NT2/D1 (cell line): ENCODE measurements around the gene PSMF1.

Experiments
- DNase-seq: peaks from one replicate; pipeline ENCODE4 v3.0.0-alpha.2; 2011; ENCODE audit warnings: low read depth, low spot score
- H3K27me3 ChIP-seq: 2 replicates; pipeline ENCODE4 v1.6.0; 2011; ENCODE audit warnings: mild to moderate bottlenecking; ENCODE audit not compliant: insufficient read length, insufficient read depth
- H3K36me3 ChIP-seq: 2 replicates; pipeline ENCODE4 v1.6.1; 2011; ENCODE audit warnings: mild to moderate bottlenecking, low read length, mixed read lengths; ENCODE audit not compliant: insufficient read depth, insufficient read length
- H3K4me1 ChIP-seq: 2 replicates; pipeline ENCODE4 v1.5.1; 2011; ENCODE audit not compliant: insufficient read depth, insufficient read length
- H3K4me3 ChIP-seq: 2 replicates; pipeline ENCODE4 v1.5.1; 2011; ENCODE audit warnings: low read depth; ENCODE audit not compliant: insufficient read length
- H3K9ac ChIP-seq: 2 replicates; pipeline ENCODE4 v1.6.0; 2011; ENCODE audit warnings: low read depth; ENCODE audit not compliant: insufficient read length
- H3K9me3 ChIP-seq: 2 replicates; pipeline ENCODE4 v1.5.1; 2011; ENCODE audit warnings: mild to moderate bottlenecking, low read length; ENCODE audit not compliant: insufficient read depth
- SUZ12 ChIP-seq: IDR thresholded peaks from 2 replicates; pipeline ENCODE4 v1.6.1; 2011; ENCODE audit not compliant: insufficient read length, insufficient read depth; ENCODE audit errors: extremely low read depth
- YY1 ChIP-seq: IDR thresholded peaks from 2 replicates; pipeline ENCODE4 v1.6.1; 2011; ENCODE audit not compliant: insufficient read length, insufficient read depth
- ZNF274 ChIP-seq: IDR thresholded peaks from 2 replicates; pipeline ENCODE4 v1.6.1; 2011; ENCODE audit warnings: mild to moderate bottlenecking, low read depth, low read length

The PSMF1 gene

DNA sequence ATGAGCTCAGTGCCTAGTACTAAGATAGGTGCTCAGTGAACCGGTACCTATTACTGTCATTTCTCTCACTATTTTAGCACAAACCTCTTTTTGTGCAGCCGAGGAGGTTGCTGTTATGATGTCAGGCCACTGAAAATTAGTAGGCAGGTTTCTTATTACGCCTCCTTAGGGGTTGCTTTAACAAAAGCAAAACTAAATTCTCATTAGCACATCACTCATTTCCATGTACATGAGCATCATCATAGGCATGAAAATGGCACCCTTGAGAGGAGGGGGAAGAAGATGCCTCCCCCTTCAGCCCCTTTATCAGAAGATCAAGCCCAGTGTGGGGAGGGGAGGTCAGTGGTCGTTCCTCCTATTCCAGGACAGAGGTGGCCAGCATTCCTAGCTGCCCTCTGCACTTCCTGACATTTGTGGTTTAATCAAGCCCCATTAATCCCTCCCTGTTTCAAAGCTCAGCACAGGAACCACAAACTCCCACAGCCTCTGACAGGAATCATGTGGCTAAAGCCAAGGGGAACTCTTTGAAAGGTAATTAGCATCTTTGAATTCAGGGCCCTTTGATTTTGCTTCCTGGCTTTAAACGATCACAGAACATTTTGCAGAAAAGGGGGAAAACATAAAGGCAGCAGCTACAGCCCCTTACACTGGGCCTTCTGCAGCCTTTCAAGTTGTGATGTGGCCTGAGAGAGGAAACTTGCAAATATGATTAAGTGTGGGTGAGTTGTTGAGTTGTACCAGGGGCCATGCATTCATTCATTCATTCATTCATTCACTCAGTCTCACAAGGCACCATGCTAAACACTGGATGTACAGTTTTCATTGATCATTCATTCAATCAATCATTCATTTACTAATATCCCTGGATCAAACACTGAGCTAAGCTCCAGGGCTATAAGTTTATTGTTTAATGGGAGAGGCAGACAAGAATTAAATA is 31.9 kb upstream of the PSMF1 start:
- TF ChIP-seq ZNF274 (no peak), SUZ12 (no peak), YY1 (no peak)
- DNase-seq = no peak
- Histone ChIP-seq H3K36me3 (no peaks in the 10 kb centered on the region), H3K27me3 (no peaks in the 10 kb centered on the region), H3K9ac (no peak overlapping the region), H3K4me3 (no peak overlapping the region), H3K9me3 (peaks cover 34% of the 10 kb centered on the region; the same call in 1 of the 2 replicates), H3K4me1 (no peaks in the 10 kb centered on the region)

GRCh38 chr20:1087311-1087905 is 31.0 kb upstream of the PSMF1 start:
- no peak overlapping the region for H3K4me3 ChIP-seq
- no peak for DNase-seq
- H3K36me3 ChIP-seq = no peaks in the 10 kb centered on the region
- H3K9ac ChIP-seq = no peak overlapping the region
- peaks cover 43% of the 10 kb centered on the region; the same call in 1 of the 2 replicates for H3K9me3 ChIP-seq
- H3K27me3 ChIP-seq = no peaks in the 10 kb centered on the region
- no peaks in the 10 kb centered on the region for H3K4me1 ChIP-seq
- TF ChIP-seq SUZ12 (no peak), ZNF274 (no peak), YY1 (no peak)

DNA sequence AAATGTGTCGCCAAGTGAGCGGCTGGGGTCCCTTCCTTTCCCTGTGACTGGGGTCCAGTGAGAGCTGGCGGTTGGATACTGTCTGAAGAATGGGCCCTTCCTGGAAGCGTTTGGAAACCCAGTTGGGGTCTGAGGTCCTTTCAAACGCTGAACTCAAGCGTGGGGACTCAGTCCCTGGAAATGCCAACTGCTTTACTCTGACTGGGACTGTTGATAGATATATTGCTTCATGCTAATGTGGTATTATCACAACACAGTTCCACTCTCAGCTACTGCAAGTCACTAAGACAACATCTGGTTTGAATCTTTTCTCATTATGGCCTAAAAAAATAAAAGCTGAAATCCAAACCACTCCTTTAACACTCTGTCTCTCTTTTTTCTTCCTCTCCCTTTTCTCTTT is 23.7 kb upstream of the PSMF1 start:
- H3K27me3 ChIP-seq = no peaks in the 10 kb centered on the region
- no peak for DNase-seq
- H3K4me1 ChIP-seq = no peaks in the 10 kb centered on the region
- no peaks in the 10 kb centered on the region for H3K36me3 ChIP-seq
- H3K9ac ChIP-seq = no peak overlapping the region
- H3K9me3 ChIP-seq = peaks cover 25% of the 10 kb centered on the region; the same call in 1 of the 2 replicates
- no peak for TF ChIP-seq YY1
- TF ChIP-seq SUZ12 = no peak
- no peak for TF ChIP-seq ZNF274
- no peak overlapping the region for H3K4me3 ChIP-seq

DNA sequence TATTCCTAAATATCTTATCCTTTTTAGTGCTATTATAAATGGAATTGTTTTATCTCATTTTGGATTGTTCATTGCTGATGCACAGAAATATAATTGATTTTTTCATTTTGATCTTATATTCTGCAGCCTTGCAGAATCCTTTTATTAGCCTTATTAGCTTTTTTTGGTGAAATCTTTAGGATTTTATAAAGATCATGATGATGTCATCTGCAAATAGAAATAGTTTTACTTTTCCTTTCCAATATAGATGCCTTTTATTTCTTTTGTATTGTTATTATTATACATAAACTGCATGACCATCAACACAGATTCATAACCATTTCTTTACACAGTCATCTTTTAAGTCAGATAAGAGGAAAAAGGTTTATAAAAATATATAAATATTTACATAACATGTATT is 16.9 kb upstream of the PSMF1 start:
- H3K4me1 ChIP-seq = no peaks in the 10 kb centered on the region
- H3K27me3 ChIP-seq = no peaks in the 10 kb centered on the region
- H3K4me3 ChIP-seq = no peak overlapping the region
- H3K9ac ChIP-seq = no peak overlapping the region
- no peaks in the 10 kb centered on the region for H3K36me3 ChIP-seq
- DNase-seq = no peak
- H3K9me3 ChIP-seq = 0 out of 2 replicates have a peak, but pooled peaks cover 7% of the 10 kb centered on the region
- TF ChIP-seq YY1 (no peak), ZNF274 (no peak), SUZ12 (no peak)

DNA sequence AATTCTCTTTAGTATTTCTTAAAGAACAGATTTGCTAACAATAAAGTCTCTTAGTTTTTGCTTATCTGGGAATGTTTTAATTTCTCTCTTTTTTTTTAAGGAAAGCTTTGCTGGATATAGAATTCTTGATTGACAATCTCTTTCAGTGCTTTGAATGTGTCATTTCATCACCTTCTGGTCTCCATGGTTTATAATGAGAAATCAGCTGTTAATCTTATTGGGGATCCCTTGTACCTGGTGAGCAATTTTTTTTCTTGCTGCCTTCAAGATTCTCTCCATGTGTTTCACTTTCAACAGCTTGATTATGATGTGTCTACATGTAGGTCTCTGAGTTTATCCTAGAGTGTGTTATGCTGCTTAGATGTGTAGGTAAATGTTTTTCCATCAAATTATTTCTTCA is 16.4 kb upstream of the PSMF1 start:
- Histone ChIP-seq H3K9me3 (0 out of 2 replicates have a peak, but pooled peaks cover 7% of the 10 kb centered on the region), H3K4me1 (no peaks in the 10 kb centered on the region), H3K36me3 (no peaks in the 10 kb centered on the region), H3K4me3 (no peak overlapping the region), H3K9ac (no peak overlapping the region), H3K27me3 (no peaks in the 10 kb centered on the region)
- TF ChIP-seq SUZ12 = no peak
- no peak for DNase-seq

GRCh38 chr20:1103751-1104150 is 14.7 kb upstream of the PSMF1 start:
- H3K4me3 ChIP-seq = no peak overlapping the region

GRCh38 chr20:1105599-1106194 is 12.7 kb upstream of the PSMF1 start:
- Histone ChIP-seq H3K4me1 (no peaks in the 10 kb centered on the region), H3K9ac (no peak overlapping the region), H3K4me3 (no peak overlapping the region), H3K9me3 (0 out of 2 replicates have a peak, but pooled peaks cover 7% of the 10 kb centered on the region), H3K36me3 (no peaks in the 10 kb centered on the region), H3K27me3 (no peaks in the 10 kb centered on the region)
- no peak for DNase-seq
- no peak for TF ChIP-seq YY1
- no peak for TF ChIP-seq SUZ12
- TF ChIP-seq ZNF274 = no peak

More at GRCh38 chr20:1103751-1104150, 14.7 kb upstream of the PSMF1 start:
- TF ChIP-seq SUZ12 = no peak
- TF ChIP-seq ZNF274 = no peak
- TF ChIP-seq YY1 = no peak
- DNase-seq = no peak
- Histone ChIP-seq H3K36me3 (no peaks in the 10 kb centered on the region), H3K9me3 (0 out of 2 replicates have a peak, but pooled peaks cover 7% of the 10 kb centered on the region), H3K9ac (no peak overlapping the region), H3K27me3 (no peaks in the 10 kb centered on the region), H3K4me1 (no peaks in the 10 kb centered on the region)
